Measurements from ENCODE around the gene RPL13.

RPL13 gene

GRCh38 chr16:89600956-89601355, 40.5 kb downstream of the RPL13 start:
- no peak for DNase-seq

GRCh38 chr16:89601906-89602272, 41.4 kb downstream of the RPL13 start:
- DNase-seq, result no peak

GRCh38 chr16:89602273-89602951, 41.9 kb downstream of the RPL13 start:
- DNase-seq, result peak; percentile 78

- DNase-seq, result no peak
These were observed 42.6 kb downstream of the RPL13 start for GRCh38 chr16:89602952-89603590.

- no peak for DNase-seq
These were observed 44.3 kb downstream of the RPL13 start for GRCh38 chr16:89604764-89605163.

- DNase-seq, result no peak
These were observed 44.9 kb downstream of the RPL13 start for GRCh38 chr16:89605186-89605970.

- no peak for DNase-seq
These were observed 45.5 kb downstream of the RPL13 start for GRCh38 chr16:89606006-89606405.

GRCh38 chr16:89607453-89607852, 47.0 kb downstream of the RPL13 start:
- no peak for DNase-seq

- no peak for DNase-seq
These were observed 47.7 kb downstream of the RPL13 start for GRCh38 chr16:89607937-89608740.

- DNase-seq, result no peak
These were observed 49.6 kb downstream of the RPL13 start for GRCh38 chr16:89610108-89610453.

GRCh38 chr16:89612415-89613166, 52.1 kb downstream of the RPL13 start:
- no peak for DNase-seq

- no peak for DNase-seq
These were observed 52.9 kb downstream of the RPL13 start, which contains the start of gene DPEP1 for GRCh38 chr16:89613231-89613953. DPEP1 (plus strand) TSS chr16:89613642; CDS start chr16:89630411, 16,769 bp downstream.

GRCh38 chr16:89613954-89614459, 53.5 kb downstream of the RPL13 start:
- DNase-seq, result no peak
